ENCODE data around the gene TMEM181. TPM values are rescaled to one million over a fixed set of nuclear protein-coding genes. Genes with fewer than 3 reads are reported as not detected.
"Not testable (repeated sequence)": the region's sequence is repeated elsewhere in the genome, so short reads cannot be mapped to it uniquely, and the experiment has no call there.

The TMEM181 gene
- total RNA-seq, 1 donor from 2014 or later = 18.4 TPM

DNA sequence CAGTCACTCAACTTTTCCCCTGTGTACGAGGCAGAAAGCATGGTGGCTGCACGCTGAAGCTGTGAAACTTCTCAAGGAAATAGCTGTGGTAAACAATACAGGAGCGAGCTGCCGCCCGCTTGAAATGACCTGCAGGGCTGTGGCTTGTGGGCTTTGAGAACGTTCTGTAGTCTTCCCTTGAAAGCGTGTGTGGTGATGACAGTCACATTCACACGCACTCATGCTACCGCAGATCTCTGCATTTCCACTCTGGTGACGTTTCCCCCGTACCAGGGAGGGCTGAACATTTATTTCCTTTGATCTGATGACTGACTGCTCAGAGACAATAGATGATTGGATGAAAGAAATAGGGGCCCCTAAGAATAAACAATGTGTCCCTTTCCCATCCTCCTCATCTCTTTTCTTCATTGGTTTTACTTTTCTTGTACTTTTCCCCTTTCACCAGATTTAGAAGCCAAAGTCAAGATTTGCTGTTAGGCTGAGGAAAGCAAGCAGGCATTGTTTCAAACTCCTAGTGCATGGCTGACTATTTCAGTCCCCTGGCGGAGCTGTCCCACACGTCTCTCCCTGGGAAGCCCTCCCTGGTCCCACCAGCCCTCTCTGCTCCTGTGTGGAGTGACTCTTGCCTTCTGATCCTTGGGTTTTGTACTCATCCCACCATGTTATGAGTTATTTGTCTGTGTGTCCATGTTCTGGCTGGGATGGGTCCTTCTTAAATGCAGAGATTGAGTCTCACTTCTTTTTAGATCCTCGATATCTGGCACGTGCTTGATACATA is 93.9 kb downstream of the TMEM181 start:
- no peaks in the 10 kb centered on the region for H3K36me3 ChIP-seq
- peaks cover 16% of the 10 kb centered on the region for H3K4me1 ChIP-seq
- H3K4me3 ChIP-seq = peak overlapping the region in 1 of 2 donors; percentile 22
- DNase-seq (ENCODE audit: extremely low spot score in 2 of 2) = no peak
- H3K27ac ChIP-seq = peak overlapping the region; percentile 64
- intact Hi-C loops (cut with DNase I) = no loop called here
- no peaks in the 10 kb centered on the region for H3K27me3 ChIP-seq
- H3K9me3 ChIP-seq = no peaks in the 10 kb centered on the region
- TF ChIP-seq, protein P1, sequence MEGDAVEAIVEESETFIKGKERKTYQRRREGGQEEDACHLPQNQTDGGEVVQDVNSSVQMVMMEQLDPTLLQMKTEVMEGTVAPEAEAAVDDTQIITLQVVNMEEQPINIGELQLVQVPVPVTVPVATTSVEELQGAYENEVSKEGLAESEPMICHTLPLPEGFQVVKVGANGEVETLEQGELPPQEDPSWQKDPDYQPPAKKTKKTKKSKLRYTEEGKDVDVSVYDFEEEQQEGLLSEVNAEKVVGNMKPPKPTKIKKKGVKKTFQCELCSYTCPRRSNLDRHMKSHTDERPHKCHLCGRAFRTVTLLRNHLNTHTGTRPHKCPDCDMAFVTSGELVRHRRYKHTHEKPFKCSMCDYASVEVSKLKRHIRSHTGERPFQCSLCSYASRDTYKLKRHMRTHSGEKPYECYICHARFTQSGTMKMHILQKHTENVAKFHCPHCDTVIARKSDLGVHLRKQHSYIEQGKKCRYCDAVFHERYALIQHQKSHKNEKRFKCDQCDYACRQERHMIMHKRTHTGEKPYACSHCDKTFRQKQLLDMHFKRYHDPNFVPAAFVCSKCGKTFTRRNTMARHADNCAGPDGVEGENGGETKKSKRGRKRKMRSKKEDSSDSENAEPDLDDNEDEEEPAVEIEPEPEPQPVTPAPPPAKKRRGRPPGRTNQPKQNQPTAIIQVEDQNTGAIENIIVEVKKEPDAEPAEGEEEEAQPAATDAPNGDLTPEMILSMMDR (IDR thresholded peaks at IDR 0.05) = no peak
- TF ChIP-seq POLR2AphosphoS5 (IDR thresholded peaks at IDR 0.05; ENCODE audit: insufficient read depth in 1 of 2, low read depth in 1 of 2) (peak in 1 of 2 donors; percentile 4), POLR2A (IDR thresholded peaks at IDR 0.05) (peak in 1 of 2 donors; percentile 1)

DNA sequence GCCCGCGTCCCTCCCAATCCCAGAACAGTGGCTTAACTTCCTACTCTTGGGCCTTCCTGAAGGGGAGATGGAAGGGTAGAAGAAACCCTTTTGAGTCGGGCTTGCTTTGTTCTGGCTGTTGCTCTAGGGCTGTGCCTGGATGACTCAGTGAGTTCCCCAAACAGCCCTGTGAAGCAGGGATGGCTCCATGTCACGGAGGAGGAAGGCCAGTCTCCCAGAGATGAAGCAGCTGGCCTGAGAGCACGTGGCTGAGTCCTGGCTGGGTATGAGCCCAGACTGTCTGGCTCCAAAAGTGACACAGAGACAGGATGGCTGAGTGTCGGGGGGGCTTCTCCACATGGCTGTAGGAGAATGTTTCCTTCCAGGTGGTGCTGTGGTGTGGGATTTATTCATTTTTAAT is 94.6 kb downstream of the TMEM181 start:
- no peak for DNase-seq (ENCODE audit: extremely low spot score in 2 of 2)
- peak; percentile 67 to 87 for TF ChIP-seq POLR2AphosphoS5 (IDR thresholded peaks at IDR 0.05; ENCODE audit: insufficient read depth in 1 of 2, low read depth in 1 of 2)
- TF ChIP-seq, protein P1 (IDR thresholded peaks at IDR 0.05) = no peak
- Histone ChIP-seq H3K36me3 (no peaks in the 10 kb centered on the region), H3K4me3 (peak overlapping the region in 1 of 2 donors; percentile 22), H3K27ac (peak overlapping the region; percentile 64), H3K4me1 (peaks cover 16% of the 10 kb centered on the region), H3K9me3 (no peaks in the 10 kb centered on the region), H3K27me3 (no peaks in the 10 kb centered on the region)
- intact Hi-C loops (cut with DNase I) = no loop called here

DNA sequence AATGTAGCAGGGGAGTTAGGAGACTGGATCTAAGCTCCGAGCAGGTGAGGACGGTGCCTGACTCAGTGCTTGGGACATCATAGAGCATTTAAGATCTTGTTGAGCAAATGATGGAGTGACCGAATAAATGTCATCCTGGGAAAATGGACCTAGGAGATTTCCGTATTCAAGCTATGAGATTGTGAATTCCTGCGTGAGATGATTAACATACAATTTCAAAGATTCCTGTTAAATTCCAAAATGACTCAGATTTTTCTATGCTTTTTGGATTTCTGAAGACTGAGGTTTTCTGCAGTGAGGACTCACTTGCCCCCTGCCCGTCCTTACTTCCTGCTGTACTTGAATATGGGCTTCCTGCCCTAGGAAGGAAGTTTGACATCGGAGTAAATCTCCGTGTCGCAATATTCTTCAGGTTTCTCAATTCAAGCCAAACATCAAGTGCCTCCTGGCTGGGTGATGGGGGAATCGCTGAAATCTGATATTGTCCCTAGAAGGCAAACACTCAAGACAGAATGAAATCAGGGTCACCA is 95.1 kb downstream of the TMEM181 start:
- H3K4me1 ChIP-seq = peaks cover 21% of the 10 kb centered on the region
- DNase-seq (ENCODE audit: extremely low spot score in 2 of 2) = no peak
- no peaks in the 10 kb centered on the region for H3K27me3 ChIP-seq
- no peaks in the 10 kb centered on the region for H3K36me3 ChIP-seq
- TF ChIP-seq, protein P1 (IDR thresholded peaks at IDR 0.05) = no peak
- TF ChIP-seq POLR2AphosphoS5 (IDR thresholded peaks at IDR 0.05; ENCODE audit: insufficient read depth in 1 of 2, low read depth in 1 of 2) = no peak
- TF ChIP-seq POLR2A (IDR thresholded peaks at IDR 0.05) = no peak
- H3K4me3 ChIP-seq = peak overlapping the region in 1 of 2 donors; percentile 7
- no peaks in the 10 kb centered on the region for H3K9me3 ChIP-seq
- intact Hi-C loops (cut with DNase I) = no loop called here
- peak overlapping the region; percentile 64 for H3K27ac ChIP-seq

DNA sequence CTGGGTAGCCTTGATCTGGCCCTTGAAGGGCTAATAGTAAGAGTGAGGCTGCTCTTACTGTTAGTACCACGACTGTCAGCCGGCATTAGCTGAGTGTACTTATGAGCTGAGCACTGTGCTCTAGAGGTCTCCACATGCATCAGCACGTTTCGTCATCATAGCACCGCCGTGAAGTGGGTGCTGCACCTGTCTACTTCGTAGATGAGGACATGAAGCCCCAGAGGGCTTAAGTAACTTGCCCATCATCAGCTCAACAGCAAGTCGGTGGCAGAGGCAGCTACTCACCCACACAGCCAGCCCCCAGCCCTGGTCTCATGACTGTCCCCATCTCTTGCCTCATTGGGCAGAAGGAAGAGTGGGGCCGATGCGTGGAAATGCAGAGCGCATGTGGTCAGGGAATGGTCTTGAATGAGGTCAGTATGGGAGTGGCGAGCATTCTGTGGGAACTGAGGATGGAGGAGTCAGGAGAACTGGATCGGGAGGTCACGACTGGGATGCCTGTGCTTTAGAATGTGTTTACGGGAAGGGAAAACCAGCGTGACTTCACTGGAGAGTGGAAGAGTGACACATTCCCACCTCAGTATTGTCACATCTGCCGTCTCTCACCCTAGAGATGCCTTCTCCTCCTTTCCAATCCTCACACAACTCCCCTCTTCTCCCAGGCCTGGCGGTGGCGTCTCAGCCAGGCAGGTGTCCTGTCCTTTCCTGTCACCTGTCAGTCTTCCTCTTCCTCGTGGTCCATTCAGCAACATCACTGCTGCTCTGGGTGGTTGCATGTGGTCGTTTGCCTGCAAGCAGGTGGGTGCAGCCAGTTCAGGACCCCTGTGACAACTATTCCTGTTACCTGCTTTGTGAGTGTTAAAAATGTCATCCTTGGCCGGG is 95.9 kb downstream of the TMEM181 start:
- Histone ChIP-seq H3K4me3 (peak overlapping the region in 1 of 2 donors; percentile 7), H3K4me1 (peaks cover 29% of the 10 kb centered on the region), H3K36me3 (no peaks in the 10 kb centered on the region), H3K27me3 (no peaks in the 10 kb centered on the region), H3K9me3 (no peaks in the 10 kb centered on the region), H3K27ac (peak overlapping the region; percentile 64)
- TF ChIP-seq POLR2A (IDR thresholded peaks at IDR 0.05) (no peak), POLR2AphosphoS5 (IDR thresholded peaks at IDR 0.05; ENCODE audit: insufficient read depth in 1 of 2, low read depth in 1 of 2) (no peak)
- TF ChIP-seq, protein P1 (IDR thresholded peaks at IDR 0.05) = no peak
- intact Hi-C loops (cut with DNase I) = no loop called here
- DNase-seq (ENCODE audit: extremely low spot score in 2 of 2) = no peak

DNA sequence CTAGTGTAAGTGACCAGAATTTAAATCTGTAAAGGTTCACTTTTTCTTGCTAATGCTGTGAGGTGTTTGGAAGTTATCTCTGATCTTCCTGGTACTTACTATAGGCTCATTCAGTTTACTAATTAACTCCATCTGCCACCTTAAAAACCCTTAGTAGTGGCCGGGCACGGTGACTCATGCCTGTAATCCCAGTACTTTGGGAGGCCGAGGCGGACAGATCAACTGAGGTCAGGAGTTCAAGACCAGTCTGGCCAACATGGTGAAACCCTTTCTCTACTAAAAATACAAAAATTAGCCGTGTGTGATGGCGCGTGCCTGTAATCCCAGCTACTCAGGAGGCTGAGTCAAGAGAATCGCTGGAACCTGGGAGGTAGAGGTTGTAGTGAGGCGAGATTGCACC is 97.1 kb downstream of the TMEM181 start:
- DNase-seq (ENCODE audit: extremely low spot score in 2 of 2); intact Hi-C loops (cut with DNase I); H3K4me3 ChIP-seq; H3K36me3 ChIP-seq; H3K27me3 ChIP-seq; H3K27ac ChIP-seq; H3K9me3 ChIP-seq: not testable (repeated sequence)
- H3K4me1 ChIP-seq = peaks cover 37% of the 10 kb centered on the region

All from vagina (tissue), 2 donors.